Hepatocyte (in vitro differentiated cells): ENCODE data around the gene NECAB2. TPM values are rescaled to one million over a fixed set of nuclear protein-coding genes. Genes with fewer than 3 reads are reported as not detected.

Source experiments
- DNase-seq: peaks from one replicate; pipeline ENCODE4 v3.0.0-alpha.2; 2016; ENCODE audit warnings: low spot score
- H2AFZ ChIP-seq: fragments of 200-600 bp; sonication (generic); 2 replicates; pipeline ENCODE4 v1.6.0; 2016; ENCODE audit warnings: antibody characterized with exemption, mild to moderate bottlenecking
- H3K27ac ChIP-seq: fragments of 200-600 bp; sonication (generic); 2 replicates; pipeline ENCODE4 v1.5.1; 2016; ENCODE audit warnings: mild to moderate bottlenecking
- H3K27me3 ChIP-seq: fragments of 200-600 bp; sonication (generic); 2 replicates; pipeline ENCODE4 v1.6.1; 2016
- H3K36me3 ChIP-seq: fragments of 200-600 bp; sonication (generic); replicated peaks from 2 replicates; pipeline ENCODE4 v1.5.1; 2016; ENCODE audit warnings: low read depth; ENCODE audit not compliant: insufficient read depth
- H3K4me1 ChIP-seq: fragments of 200-600 bp; sonication (generic); 2 replicates; pipeline ENCODE4 v1.5.1; 2016; ENCODE audit warnings: mild to moderate bottlenecking, moderate library complexity; ENCODE audit not compliant: insufficient read depth
- H3K4me2 ChIP-seq: fragments of 200-600 bp; sonication (generic); 2 replicates; pipeline ENCODE4 v1.6.0; 2016
- H3K4me3 ChIP-seq: fragments of 200-600 bp; sonication (generic); 2 replicates; pipeline ENCODE4 v1.5.1; 2016; ENCODE audit warnings: mild to moderate bottlenecking
- H3K79me2 ChIP-seq: fragments of 200-600 bp; sonication (generic); 2 replicates; pipeline ENCODE4 v1.6.0; 2017; ENCODE audit warnings: mild to moderate bottlenecking
- H3K9me2 ChIP-seq: fragments of 200-600 bp; sonication (generic); replicated peaks from 2 replicates; pipeline ENCODE4 v1.6.0; 2017; ENCODE audit warnings: mild to moderate bottlenecking; ENCODE audit not compliant: insufficient read depth
- H3K9me3 ChIP-seq: fragments of 200-600 bp; sonication (generic); 2 replicates; pipeline ENCODE4 v1.5.1; 2016; ENCODE audit warnings: low read depth, mild to moderate bottlenecking
- H4K20me1 ChIP-seq: fragments of 200-600 bp; sonication (generic); 2 replicates; pipeline ENCODE4 v1.6.0; 2016; ENCODE audit warnings: mild to moderate bottlenecking; ENCODE audit not compliant: insufficient read depth, poor library complexity, severe bottlenecking
- CTCF ChIP-seq: fragments of 200-600 bp; sonication (generic); IDR thresholded peaks from 2 replicates; pipeline ENCODE4 v1.5.1; 2016; ENCODE audit warnings: antibody characterized with exemption, mild to moderate bottlenecking; ENCODE audit not compliant: poor library complexity
- EZH2 ChIP-seq: fragments of 200-600 bp; sonication (generic); IDR thresholded peaks from 2 replicates; pipeline ENCODE4 v1.6.1; 2016; ENCODE audit warnings: antibody characterized with exemption, mild to moderate bottlenecking, borderline replicate concordance
- EZH2phosphoT487 ChIP-seq: fragments of 200-600 bp; sonication (generic); IDR thresholded peaks from one replicate; pipeline ENCODE4 v1.6.1; 2018; ENCODE audit warnings: antibody characterized with exemption, mild to moderate bottlenecking, low read depth, moderate library complexity; ENCODE audit not compliant: unreplicated experiment, severe bottlenecking
- WGBS: methylation state at CpG from one replicate; pipeline ENCODE4 v1.1.6; 2016; ENCODE audit warnings: low lambda C conversion rate; ENCODE audit errors: missing lambda C conversion rate; 5-methylcytosine and 5-hydroxymethylcytosine counted together
- polyA plus RNA-seq: library from polyadenylated mRNA; unstranded; fragments of >200 nt; fragmentation: Nextera tagmentation; extraction: Ambion mirVana; gene quantifications from 2 replicates; pipeline ENCODE4 v1.2.1, GENCODE V29; 2016
- total RNA-seq: library from RNA; depleted of rRNA; stranded (reverse); fragments of >200 nt; gene quantifications from 2 replicates; pipeline ENCODE4 v1.2.3, GENCODE V29; 2014

The NECAB2 gene
- total RNA-seq (not detected in 2 replicates), polyA plus RNA-seq (0.45 and 1.1 TPM in 2 replicates)

- H3K4me2 ChIP-seq: peak within 1 kb of the TSS; percentile 90
- whole genome bisulfite sequencing: 20% methylated on average over 9 of the region's 35 CpGs
- no peak within 1 kb of the TSS for H2AFZ ChIP-seq
- no peaks in the 10 kb centered on the region for H3K9me2 ChIP-seq
- DNase-seq: peak; percentile 71
- no peaks in the 10 kb centered on the region for H3K4me1 ChIP-seq
- H3K9me3 ChIP-seq: no peaks in the 10 kb centered on the region
- H3K79me2 ChIP-seq: no peaks in the 10 kb centered on the region
- H3K27ac ChIP-seq: no peak within 1 kb of the TSS
- TF ChIP-seq CTCF (peak; percentile 62), EZH2phosphoT487 (no peak)
- no peaks in the 10 kb centered on the region for H4K20me1 ChIP-seq
- H3K27me3 ChIP-seq: peaks cover 10% of the 10 kb centered on the region
- no peaks in the 10 kb centered on the region for H3K36me3 ChIP-seq
- no peak within 1 kb of the TSS for H3K4me3 ChIP-seq
These were observed at the start of gene NECAB2 for GRCh38 chr16:83967838-83968305. NECAB2 (plus strand) TSS chr16:83968244; CDS start chr16:83968649, 405 bp downstream.

- no peak for TF ChIP-seq CTCF
- no peak for TF ChIP-seq EZH2phosphoT487
- TF ChIP-seq EZH2: no peak
- no peak overlapping the region for H3K27ac ChIP-seq
- no peak for DNase-seq
- H3K36me3 ChIP-seq: no peaks in the 10 kb centered on the region
- H3K9me2 ChIP-seq: no peaks in the 10 kb centered on the region
- H3K4me1 ChIP-seq: no peaks in the 10 kb centered on the region
- 94% methylated on average over 1 of the region's 2 CpGs for WGBS
- H3K4me2 ChIP-seq: no peak overlapping the region
- H3K4me3 ChIP-seq: no peak overlapping the region
- no peaks in the 10 kb centered on the region for H3K79me2 ChIP-seq
- H4K20me1 ChIP-seq: no peaks in the 10 kb centered on the region
- no peak overlapping the region for H2AFZ ChIP-seq
- H3K27me3 ChIP-seq: no peaks in the 10 kb centered on the region
- H3K9me3 ChIP-seq: no peaks in the 10 kb centered on the region
These were observed 47.1 kb upstream of the NECAB2 start for GRCh38 chr16:83920894-83921491.

GRCh38 chr16:83923581-83924365 lies 44.3 kb upstream of the NECAB2 start:
- no peaks in the 10 kb centered on the region for H4K20me1 ChIP-seq
- H3K4me1 ChIP-seq: peaks cover 4% of the 10 kb centered on the region
- H3K9me3 ChIP-seq: no peaks in the 10 kb centered on the region
- TF ChIP-seq CTCF (no peak), EZH2 (no peak), EZH2phosphoT487 (no peak)
- no peaks in the 10 kb centered on the region for H3K36me3 ChIP-seq
- H3K27ac ChIP-seq: no peak overlapping the region
- no peaks in the 10 kb centered on the region for H3K27me3 ChIP-seq
- no peak overlapping the region for H3K4me3 ChIP-seq
- no peak overlapping the region for H2AFZ ChIP-seq
- no peak overlapping the region for H3K4me2 ChIP-seq
- H3K79me2 ChIP-seq: no peaks in the 10 kb centered on the region
- 91% methylated on average over 29 of the region's 31 CpGs for WGBS
- no peak for DNase-seq
- no peaks in the 10 kb centered on the region for H3K9me2 ChIP-seq
